AG09309 (cell line): ENCODE measurements around the gene UGT2A1.

Experiments
- DNase-seq: peaks from one replicate; pipeline ENCODE4 v3.0.0-alpha.2; 2010; ENCODE audit warnings: low read depth
- H3K4me3 ChIP-seq: 2 replicates; pipeline ENCODE4 v1.5.1; 2011; ENCODE audit warnings: mild to moderate bottlenecking, low read depth, low read length, moderate library complexity; ENCODE audit not compliant: control insufficient read depth
- CTCF ChIP-seq: IDR thresholded peaks from 2 replicates; pipeline ENCODE4 v1.5.1; 2011; ENCODE audit warnings: mild to moderate bottlenecking, low read depth, low read length, inconsistent platforms; ENCODE audit not compliant: insufficient read depth, control insufficient read depth; ENCODE audit errors: missing control alignments

Gene UGT2A1

GRCh38 chr4:69600013-69600412 is 53.0 kb downstream of the UGT2A1 start:
- DNase-seq: no peak
- TF ChIP-seq CTCF: no peak
- no peak overlapping the region for H3K4me3 ChIP-seq

- no peak overlapping the region for H3K4me3 ChIP-seq
- TF ChIP-seq CTCF: no peak
- no peak for DNase-seq
Measured at GRCh38 chr4:69594382-69594781, 58.7 kb downstream of the UGT2A1 start.

- no peak for TF ChIP-seq CTCF
- H3K4me3 ChIP-seq: no peak overlapping the region
- DNase-seq: no peak
Measured at GRCh38 chr4:69591364-69591763, 61.7 kb downstream of the UGT2A1 start.

DNA sequence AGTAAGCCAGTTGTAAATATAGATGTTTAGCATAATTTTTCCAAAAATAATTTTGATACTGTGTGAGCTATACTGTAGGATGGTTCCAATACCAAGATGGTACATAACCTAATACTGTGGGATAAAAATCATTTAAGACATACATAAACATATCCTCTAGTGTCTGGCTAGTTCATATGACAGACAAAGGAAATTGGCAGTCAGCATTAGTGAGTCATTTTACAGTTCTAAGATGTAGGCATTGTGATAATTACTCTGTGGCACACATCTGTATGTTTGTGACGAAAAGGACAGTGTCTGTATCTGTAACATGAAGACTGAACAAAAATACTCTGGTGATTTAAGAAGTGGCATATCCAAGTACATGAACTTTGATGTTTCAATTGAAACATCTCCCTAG is 63.2 kb downstream of the UGT2A1 start:
- H3K4me3 ChIP-seq: no peak overlapping the region
- DNase-seq: no peak
- no peak for TF ChIP-seq CTCF

DNA sequence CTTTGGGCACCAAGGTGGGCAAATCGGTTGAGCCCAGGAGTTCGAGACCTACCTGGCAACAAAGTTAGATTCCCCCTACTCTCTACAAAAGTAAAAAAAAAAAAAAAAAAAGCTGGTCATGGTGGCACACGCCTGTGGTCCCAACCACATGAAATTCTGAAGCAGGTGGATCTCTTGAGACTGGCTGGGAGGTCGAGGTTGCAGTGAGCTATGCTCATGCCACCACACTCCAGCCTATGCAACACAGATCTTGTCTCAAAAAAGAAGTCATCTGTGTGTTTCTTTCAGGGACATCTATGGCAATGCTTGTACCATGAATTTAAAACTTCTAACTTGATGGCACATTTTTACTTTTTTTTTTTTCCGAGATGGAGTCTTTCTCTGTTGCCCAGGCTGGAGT is 68.9 kb downstream of the UGT2A1 start:
- no peak overlapping the region for H3K4me3 ChIP-seq
- TF ChIP-seq CTCF: no peak
- no peak for DNase-seq

- H3K4me3 ChIP-seq: no peak overlapping the region
- no peak for DNase-seq
- TF ChIP-seq CTCF: no peak
Measured at GRCh38 chr4:69583543-69583942, 69.5 kb downstream of the UGT2A1 start.

DNA sequence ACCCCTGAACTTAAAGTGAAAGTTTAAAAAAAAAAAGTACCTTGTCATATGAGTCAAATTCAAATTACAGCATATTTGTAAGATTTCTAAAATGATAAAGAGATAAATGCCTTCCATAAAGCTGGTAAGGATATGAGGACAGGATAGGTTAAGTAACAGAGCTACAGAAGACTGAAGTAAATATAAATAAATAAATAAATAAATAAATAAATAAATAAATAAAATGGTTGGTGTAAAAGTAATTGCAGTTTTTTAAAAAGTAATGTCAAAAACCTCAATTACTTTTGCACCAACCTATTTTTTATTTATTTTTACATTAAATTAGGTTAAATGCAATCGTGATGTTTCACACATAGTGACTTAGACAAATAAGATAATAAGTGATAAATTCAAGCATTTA is 75.8 kb downstream of the UGT2A1 start:
- H3K4me3 ChIP-seq: no peak overlapping the region
- DNase-seq: no peak
- TF ChIP-seq CTCF: no peak
